ENCODE measurements around the gene C6orf89.

- TF ChIP-seq SMC3 (IDR thresholded peaks at IDR 0.05) (no peak), CTCF (IDR thresholded peaks at IDR 0.05) (no peak), POLR2A (IDR thresholded peaks at IDR 0.05; ENCODE audit: low read length) (no peak), MAX (IDR thresholded peaks at IDR 0.05) (no peak), JUN (IDR thresholded peaks at IDR 0.05) (no peak), RFX5 (IDR thresholded peaks at IDR 0.05) (no peak), USF2 (IDR thresholded peaks at IDR 0.05) (no peak), EP300 (IDR thresholded peaks at IDR 0.05) (no peak), MAFK (IDR thresholded peaks at IDR 0.05; ENCODE audit: partially characterized antibody) (no peak), CEBPB (IDR thresholded peaks at IDR 0.05) (no peak), CBX2 (IDR thresholded peaks at IDR 0.05; ENCODE audit: borderline replicate concordance, low read depth) (no peak), ELK1 (IDR thresholded peaks at IDR 0.05; ENCODE audit: low read depth, low read length) (no peak), MAZ (IDR thresholded peaks at IDR 0.05; ENCODE audit: borderline replicate concordance, low read depth, low read length) (no peak)
These were observed 52.8 kb downstream of the C6orf89 start for GRCh38 chr6:36938536-36938935.
